GM19043 (cell line): ENCODE results near the gene FHIT.

Source experiments
- ATAC-seq: cut with Tn5 transposase; IDR thresholded peaks from one replicate; pipeline ENCODE4 v1.9.1; 2021; ENCODE audit warnings: low read depth; ENCODE audit not compliant: unreplicated experiment

FHIT gene

DNA sequence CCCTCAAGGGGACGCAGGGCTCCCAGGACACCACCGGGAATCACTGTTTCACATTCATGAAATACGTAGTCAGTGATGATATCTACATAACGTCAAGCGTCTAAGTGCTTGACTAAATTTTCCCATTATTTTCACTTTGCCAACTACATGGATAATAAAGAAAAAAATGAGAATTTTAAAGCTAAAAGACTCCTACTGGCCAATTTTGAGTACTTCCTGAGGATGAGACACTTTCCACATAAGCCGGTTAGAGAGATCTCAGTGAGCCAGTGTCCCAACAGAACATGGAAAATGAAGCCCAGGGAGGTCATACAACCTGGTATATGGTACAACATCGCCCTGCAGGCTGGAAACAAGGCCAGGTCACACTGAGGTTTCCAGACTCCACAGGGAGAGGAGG, 928.1 kb downstream of the FHIT start:
- no peak for ATAC-seq

DNA sequence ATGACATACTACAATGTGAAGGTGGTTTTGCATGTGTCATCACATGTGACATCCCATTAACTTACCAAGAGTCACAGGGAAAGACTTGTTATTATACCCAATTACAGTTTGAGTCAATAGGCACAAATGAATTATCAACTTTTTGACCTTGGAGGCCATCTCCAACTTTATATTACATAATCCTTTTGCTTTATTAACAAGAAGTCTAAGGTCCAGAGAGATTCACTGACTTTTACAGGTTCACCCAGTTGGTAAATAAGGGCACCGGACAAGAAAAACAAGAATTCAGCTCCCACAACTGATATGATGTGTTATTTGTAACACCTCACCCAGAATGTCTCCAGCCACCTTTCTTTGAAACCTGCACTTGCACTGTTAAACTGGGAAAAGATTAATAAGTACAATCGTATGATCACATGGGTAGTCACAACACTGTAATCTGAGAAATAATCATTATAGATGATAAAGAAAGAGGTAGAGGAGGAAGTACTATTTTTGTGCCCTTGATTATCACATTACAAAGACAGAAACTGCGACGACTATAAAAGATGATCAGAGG, 928.9 kb downstream of the FHIT start:
- ATAC-seq: no peak

DNA sequence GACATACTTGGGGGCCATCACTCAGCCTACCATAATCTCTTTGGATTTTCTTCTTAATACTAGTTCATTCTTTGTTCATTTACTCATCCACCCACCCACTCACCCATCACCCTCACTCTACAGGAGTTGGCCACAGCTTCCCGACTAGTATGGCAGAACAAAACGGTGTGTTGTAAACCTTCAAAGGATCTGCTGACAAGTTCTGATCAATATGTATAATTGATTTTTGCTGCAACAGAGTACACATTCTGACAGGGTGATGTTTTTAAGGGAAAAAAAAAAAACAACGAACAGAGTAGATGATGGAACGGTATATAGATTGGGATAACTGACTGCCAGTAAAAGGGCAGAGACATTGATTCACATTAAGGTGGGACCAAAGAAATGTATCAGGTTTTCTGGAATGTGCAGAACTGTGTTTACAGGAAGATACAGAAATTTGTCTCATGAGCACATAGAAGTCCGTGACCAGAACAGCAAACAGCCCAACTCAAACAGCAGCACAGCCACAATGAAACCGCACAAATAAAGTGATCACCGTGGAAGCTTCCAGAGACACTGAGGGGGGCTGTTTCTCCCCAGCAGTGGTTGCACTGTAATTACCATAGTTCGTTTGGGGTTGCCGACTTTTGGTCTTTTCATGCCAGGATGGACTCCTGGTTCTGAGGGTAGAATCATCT, 931.9 kb downstream of the FHIT start:
- ATAC-seq: no peak

DNA sequence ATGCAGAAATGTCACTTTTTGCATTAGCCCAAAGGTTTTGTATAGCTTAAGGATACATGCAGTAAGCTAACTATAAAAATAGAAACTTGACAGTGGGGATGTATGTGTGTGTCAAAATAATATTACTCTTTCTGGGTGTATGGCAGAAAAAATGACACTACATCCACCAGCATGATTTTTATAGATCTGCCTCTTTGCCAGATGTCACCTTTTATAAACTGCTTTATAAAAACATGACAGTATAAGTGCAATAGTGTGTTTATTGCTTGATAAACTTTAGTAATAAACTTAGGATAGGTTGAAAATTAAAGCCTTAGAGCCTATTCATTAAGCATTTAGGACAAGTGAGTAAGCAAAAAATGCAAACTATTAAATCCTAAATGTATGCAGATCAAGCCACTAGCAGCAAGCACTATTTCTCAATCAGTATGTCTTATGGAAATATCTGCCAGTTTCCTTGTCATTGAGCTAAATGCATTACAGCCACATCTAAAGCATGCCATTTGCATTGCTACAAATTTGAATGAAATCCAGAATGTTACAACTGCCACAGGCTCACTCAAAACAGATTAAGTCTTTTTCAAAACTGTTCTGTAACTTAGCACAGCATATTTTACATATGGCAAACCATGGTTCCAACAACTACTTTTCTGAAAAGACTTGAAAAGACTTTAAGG, 935.0 kb downstream of the FHIT start:
- no peak for ATAC-seq

- ATAC-seq: no peak
Observed at GRCh38 chr3:60313951-60314461, 937.2 kb downstream of the FHIT start.

- no peak for ATAC-seq
Observed at GRCh38 chr3:60313231-60313798, 937.9 kb downstream of the FHIT start.

DNA sequence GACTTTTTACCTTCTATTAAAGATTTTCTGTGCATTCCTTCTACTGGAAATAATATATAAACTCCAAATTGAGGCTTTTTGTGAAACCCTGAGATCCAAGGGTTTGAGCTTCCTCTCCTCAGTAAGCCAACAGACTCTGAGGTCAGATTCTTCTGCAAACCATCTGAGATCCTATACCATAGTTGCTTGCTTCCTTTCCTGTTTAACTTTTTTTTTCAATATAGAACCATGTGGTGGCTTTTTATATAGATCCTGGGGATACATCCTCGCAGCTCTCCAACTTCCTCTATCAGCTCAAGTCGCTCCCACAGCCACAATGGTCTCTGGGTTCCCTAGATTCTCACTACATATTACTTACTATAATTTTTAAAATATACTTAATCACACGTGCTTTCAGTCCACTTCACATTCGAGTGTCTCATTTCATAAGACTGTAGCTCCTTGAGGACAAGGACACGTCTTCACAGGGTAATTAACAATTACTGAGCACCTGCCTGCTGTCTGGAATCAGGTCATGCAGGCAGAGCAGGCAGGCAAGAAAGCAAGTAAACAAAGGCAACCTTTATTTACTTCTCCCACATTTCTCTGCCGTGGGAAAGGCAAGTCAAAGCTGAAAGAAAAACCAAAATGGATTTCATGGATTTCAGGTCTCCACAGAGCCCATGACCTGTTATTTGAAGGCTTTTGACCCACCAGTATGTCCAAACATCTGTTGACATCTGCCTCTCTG, 941.5 kb downstream of the FHIT start:
- ATAC-seq: no peak

DNA sequence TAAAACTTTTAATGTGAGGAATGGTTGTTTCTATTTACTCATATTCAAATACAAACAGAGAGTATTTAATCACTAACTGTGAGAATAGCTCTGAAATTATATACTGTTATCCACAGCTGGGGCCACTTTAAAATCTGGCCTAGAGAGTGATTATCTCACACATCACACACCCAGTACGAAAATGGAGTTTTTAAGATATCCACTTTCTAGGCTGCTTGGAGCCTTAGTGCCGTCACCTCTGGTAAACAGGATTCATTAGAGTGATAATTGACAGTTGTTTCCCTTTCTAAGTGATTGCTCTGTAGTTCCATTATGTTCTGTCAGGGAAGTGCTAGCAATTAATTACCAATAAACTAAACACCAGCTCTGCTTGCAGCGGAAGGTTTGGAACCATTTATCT, 942.4 kb downstream of the FHIT start:
- ATAC-seq: no peak

GRCh38 chr3:60307562-60308199, 943.6 kb downstream of the FHIT start:
- ATAC-seq: no peak

DNA sequence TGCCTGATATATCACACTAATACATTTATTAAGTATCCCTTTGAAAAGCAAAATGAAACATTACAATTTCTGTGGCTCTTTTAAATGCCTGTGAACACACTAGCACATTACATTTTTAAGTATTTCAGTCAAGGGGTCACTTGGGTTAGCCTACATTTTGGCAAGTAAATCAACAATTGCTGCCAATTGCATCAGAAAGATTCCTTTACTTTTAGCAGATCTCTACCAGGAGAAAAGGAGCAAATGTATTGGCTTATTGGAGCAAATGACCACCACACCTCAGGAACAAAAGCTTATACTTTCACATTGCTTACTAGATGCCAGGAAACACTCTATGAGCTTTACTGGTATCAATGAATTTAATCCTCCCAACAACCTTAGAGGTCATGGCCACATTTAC, 947.1 kb downstream of the FHIT start:
- ATAC-seq: no peak

DNA sequence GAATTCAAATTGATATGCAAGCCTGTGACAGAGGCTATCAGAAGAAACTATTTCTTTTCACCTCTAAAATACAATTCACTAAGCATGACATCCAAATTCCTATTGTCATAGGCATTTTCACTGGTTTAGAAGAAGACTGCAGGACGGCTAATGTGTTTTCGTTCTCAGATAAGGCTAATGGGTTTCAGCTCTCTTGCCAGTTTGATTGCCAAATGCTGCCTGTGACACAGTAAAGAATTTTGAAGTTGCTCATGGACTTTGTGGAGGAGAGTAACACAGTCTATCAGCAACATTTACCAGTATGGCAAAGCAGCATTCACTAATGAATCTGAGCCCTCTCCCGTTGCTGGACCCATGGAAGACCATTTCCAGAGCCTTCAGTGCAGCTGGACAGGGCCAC, 948.1 kb downstream of the FHIT start:
- no peak for ATAC-seq

GRCh38 chr3:60301142-60301541, 950.1 kb downstream of the FHIT start:
- ATAC-seq: no peak

- no peak for ATAC-seq
Observed at GRCh38 chr3:60298141-60298540, 953.1 kb downstream of the FHIT start.

DNA sequence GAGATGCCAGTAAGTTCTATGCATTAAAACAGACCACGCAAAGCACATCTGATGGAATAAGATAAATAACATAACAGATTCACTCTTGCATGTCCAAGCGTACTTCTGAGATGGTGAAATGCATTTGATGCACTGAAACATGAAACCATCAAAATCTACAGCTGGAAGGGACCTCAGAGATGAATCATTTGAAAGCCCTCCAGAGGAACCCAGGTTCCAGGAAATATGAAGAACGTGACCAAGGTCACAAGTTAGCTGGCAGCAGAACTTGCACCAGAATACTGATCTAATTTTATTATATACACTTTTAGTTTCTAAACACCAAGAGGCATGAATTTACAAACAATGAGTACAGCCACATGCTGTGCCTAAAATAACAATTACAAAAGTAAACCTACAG, 957.1 kb downstream of the FHIT start:
- ATAC-seq: no peak

DNA sequence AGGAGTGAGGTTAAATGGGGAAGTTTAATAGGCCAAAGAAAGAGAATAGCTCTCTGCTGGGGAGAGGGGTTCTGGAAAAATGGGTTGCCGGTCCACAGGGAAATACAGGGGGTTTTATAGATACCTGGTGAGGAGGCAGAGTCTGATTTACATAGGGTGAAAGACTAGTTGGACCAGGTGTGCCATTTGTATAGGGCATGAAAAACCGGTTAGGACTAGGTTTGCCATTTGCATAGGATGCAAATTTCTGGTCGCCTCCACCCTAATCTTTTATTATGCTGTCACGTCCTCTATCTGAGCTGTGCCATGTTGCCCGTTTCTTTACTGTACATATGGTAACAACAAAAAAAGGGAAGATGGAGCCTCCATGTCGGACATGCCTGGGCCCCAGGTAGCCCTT, 960.1 kb downstream of the FHIT start:
- ATAC-seq: no peak

DNA sequence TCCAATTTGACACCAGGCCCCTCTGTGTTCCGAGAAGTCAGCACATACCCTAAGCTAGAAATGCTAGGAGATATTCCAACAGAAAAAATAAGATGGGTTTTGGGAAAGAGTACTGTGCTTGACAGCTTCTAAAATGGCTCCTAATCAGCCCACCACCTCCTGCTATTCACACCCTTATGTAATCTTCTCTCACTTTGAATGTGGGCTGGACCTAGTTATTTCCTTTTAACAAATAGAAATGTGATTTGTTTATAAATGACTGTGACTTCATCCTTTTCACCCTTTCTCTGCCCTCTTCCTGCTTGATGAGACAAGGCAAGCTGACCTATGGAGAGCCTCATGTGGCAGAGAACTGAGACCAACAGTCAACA, 961.1 kb downstream of the FHIT start:
- ATAC-seq: no peak

DNA sequence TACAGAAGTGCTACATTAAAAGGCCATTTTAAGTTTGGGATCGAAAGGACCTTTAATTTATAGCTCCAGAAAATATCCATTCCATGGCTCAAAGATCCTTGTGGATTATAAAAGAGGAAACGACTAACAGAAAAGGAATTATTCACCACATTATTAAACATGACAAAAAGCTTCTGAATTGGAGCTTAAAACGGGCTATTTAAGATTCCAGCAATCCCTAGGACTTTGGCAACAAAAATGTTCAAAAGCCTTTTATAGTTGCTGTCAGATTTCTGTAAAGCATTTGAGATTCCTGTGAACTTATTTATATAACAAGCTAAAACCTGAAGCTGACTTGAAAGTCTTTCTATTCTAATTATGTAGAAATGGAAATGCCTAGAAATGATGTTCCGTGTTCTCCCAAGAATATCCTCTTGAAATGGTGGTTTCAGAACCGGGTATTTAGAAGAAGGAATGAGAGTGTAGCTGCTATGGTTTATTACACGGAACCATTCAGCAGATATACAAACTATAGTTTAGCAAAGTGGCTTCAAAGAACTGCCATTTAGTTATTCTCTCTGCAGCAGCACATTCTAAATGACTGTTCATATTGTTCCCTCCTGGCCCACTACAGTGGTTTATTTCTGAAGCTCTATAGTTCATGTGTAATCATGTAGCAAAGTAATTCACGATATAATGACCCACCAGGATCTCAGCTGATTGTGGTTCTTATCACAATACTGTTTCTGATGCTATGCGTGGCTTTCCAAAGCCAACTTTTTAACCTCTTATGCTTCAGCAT, 961.7 kb downstream of the FHIT start:
- ATAC-seq: no peak

GRCh38 chr3:60282866-60283265, 968.4 kb downstream of the FHIT start:
- no peak for ATAC-seq

DNA sequence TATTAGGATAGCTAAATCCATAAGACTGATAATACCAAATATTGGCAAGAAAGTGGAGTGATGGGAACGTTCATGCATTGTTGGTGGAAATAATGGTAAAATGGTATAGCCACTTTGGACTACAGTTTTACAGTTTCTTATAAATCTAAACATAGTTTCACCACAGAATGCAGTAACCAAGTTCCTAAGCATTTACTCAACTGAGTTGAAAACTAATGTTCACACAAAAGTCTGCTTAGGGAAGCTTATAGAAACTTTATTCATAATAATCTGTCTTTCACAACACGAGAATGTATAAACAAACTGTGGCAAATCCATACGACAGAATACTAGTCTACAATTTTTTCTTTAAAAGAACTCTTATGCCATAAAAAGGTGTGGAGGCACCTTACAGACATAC, 969.3 kb downstream of the FHIT start:
- no peak for ATAC-seq

DNA sequence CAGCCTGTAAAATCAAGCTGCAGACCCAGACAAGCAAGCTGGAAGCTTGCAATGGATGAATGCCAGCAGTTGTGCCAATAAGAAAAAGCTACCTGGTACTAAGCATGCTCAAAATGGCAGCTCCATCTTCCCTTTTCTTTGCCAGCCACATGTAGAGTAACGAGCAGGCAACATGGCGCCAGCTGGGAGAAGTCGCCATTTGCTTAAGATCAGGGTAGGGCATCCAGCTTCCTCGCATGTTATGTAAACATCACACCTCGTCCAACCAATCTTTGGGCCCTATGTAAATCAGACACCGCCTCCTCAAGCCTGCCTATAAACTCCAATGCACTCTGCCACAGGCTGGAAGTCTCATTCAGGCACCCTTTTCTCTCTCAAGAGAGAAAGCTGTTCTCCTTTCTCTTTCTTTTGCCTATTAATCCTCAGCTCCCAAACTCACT, 973.9 kb downstream of the FHIT start:
- ATAC-seq: no peak
